ENCODE measurements around the gene ADAMTSL4. TPM values are rescaled to one million over a fixed set of nuclear protein-coding genes. Genes with fewer than 3 reads are reported as not detected.

The ADAMTSL4 gene
- total RNA-seq, 2 donors from 2014 or later: 3.7 to 9.7 TPM

GRCh38 chr1:150536836-150537731 lies 12.1 kb upstream of the ADAMTSL4 start:
- peak overlapping the region in 1 of 2 donors; percentile 47 for H3K27ac ChIP-seq
- no peak for DNase-seq (ENCODE audit: low spot score)
- no peak for TF ChIP-seq POLR2A (IDR thresholded peaks at IDR 0.05)
- no peak for TF ChIP-seq POLR2AphosphoS5 (IDR thresholded peaks at IDR 0.05)
- no peaks in the 10 kb centered on the region for H3K36me3 ChIP-seq
- H3K9me3 ChIP-seq: no peaks in the 10 kb centered on the region
- intact Hi-C loops (cut with DNase I): no loop called here
- H3K27me3 ChIP-seq (replicated peaks; ENCODE audit: insufficient read depth): no peaks in the 10 kb centered on the region
- no peak overlapping the region for H3K4me3 ChIP-seq
- H3K4me1 ChIP-seq (replicated peaks): no peaks in the 10 kb centered on the region
- 93% methylated on average over 12 of the region's 12 CpGs for WGBS

GRCh38 chr1:150537732-150538684 lies 11.2 kb upstream of the ADAMTSL4 start:
- no peaks in the 10 kb centered on the region for H3K9me3 ChIP-seq
- intact Hi-C loops (cut with DNase I): no loop called here
- no peaks in the 10 kb centered on the region for H3K4me1 ChIP-seq (replicated peaks)
- H3K4me3 ChIP-seq: no peak overlapping the region
- TF ChIP-seq POLR2AphosphoS5 (IDR thresholded peaks at IDR 0.05): peak; percentile 12
- TF ChIP-seq POLR2A (IDR thresholded peaks at IDR 0.05): no peak
- H3K27ac ChIP-seq: peak overlapping the region in 1 of 2 donors; percentile 47
- no peak for DNase-seq (ENCODE audit: low spot score)
- H3K36me3 ChIP-seq: no peaks in the 10 kb centered on the region
- no peaks in the 10 kb centered on the region for H3K27me3 ChIP-seq (replicated peaks; ENCODE audit: insufficient read depth)
- WGBS: 66% methylated on average over 17 of the region's 17 CpGs

DNA sequence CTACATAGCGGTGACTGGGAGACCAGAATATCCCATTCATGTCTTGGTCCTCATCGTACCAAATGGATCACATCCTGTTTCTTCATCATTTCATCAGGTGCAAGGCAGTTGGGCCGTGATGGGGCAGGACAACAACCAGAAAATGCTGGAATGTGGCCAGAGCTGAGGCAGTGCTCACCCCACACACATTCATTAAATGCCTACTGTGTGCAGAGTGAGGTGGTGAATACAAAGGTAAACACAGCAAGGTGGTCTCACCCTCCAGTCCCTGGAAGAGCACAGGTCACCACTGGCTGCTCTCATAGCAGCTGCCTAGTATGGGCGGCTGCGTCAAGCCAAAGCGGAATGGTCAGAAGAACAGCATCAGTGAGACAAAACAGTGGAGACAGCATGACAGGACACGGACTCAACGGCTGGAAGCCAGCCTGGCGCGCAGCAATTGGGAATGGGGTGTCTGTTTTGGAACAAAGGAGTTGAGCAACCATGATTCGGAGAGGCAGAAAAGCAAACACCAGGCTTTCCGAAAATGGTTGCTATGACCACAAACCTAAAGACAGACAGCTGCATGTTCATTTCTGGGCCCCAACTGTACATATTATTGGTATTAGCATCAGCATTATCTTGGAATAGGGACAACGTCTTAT lies 5.6 kb upstream of the ADAMTSL4 start:
- Histone ChIP-seq H3K36me3 (no peaks in the 10 kb centered on the region), H3K4me3 (no peak overlapping the region), H3K27me3 (replicated peaks; ENCODE audit: insufficient read depth) (no peaks in the 10 kb centered on the region), H3K4me1 (replicated peaks) (no peaks in the 10 kb centered on the region), H3K27ac (no peak overlapping the region), H3K9me3 (no peaks in the 10 kb centered on the region)
- WGBS: 47% methylated on average over 13 of the region's 13 CpGs
- intact Hi-C loops (cut with DNase I): no loop called here
- DNase-seq (ENCODE audit: low spot score): no peak
- TF ChIP-seq POLR2AphosphoS5 (IDR thresholded peaks at IDR 0.05): peak; percentile 10
- no peak for TF ChIP-seq CTCF (IDR thresholded peaks at IDR 0.05)

DNA sequence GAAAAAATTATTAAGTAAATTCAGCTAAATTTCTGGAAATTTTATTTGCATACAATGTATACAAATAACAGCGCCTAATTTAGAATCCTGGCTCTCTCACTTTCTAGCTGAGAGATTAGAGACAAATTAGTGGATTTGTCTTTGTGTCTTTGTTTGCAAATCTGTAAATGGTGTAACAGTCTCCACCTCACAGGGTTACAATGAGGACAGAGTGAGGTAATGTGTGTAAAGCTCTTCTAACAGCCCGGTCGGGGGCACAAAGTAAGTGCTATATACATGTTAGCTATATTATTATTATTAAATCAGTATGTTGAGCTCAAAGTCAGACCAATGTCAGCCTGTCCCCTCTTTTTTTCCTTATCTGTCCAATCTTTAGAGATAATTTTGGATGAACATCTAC lies 5.0 kb upstream of the ADAMTSL4 start:
- DNase-seq (ENCODE audit: low spot score): no peak
- Histone ChIP-seq H3K4me3 (no peak overlapping the region), H3K9me3 (no peaks in the 10 kb centered on the region), H3K27me3 (replicated peaks; ENCODE audit: insufficient read depth) (no peaks in the 10 kb centered on the region), H3K36me3 (no peaks in the 10 kb centered on the region), H3K4me1 (replicated peaks) (no peaks in the 10 kb centered on the region), H3K27ac (no peak overlapping the region)
- WGBS: 50% methylated on average over 3 of the region's 3 CpGs
- TF ChIP-seq POLR2AphosphoS5 (IDR thresholded peaks at IDR 0.05): no peak
- TF ChIP-seq CTCF (IDR thresholded peaks at IDR 0.05): no peak
- no peak for TF ChIP-seq POLR2A (IDR thresholded peaks at IDR 0.05)
- intact Hi-C loops (cut with DNase I): no loop called here

GRCh38 chr1:150545486-150546032 lies 3.6 kb upstream of the ADAMTSL4 start:
- intact Hi-C loops (cut with DNase I): no loop called here
- no peak overlapping the region for H3K27ac ChIP-seq

More at GRCh38 chr1:150545486-150546032, 3.6 kb upstream of the ADAMTSL4 start:
- no peak overlapping the region for H3K4me3 ChIP-seq
- TF ChIP-seq POLR2AphosphoS5 (IDR thresholded peaks at IDR 0.05) (no peak), CTCF (IDR thresholded peaks at IDR 0.05) (no peak), POLR2A (IDR thresholded peaks at IDR 0.05) (no peak)
- WGBS: 89% methylated on average over 6 of the region's 6 CpGs
- no peaks in the 10 kb centered on the region for H3K9me3 ChIP-seq
- no peak for DNase-seq (ENCODE audit: low spot score)
- no peaks in the 10 kb centered on the region for H3K4me1 ChIP-seq (replicated peaks)
- no peaks in the 10 kb centered on the region for H3K36me3 ChIP-seq
- no peaks in the 10 kb centered on the region for H3K27me3 ChIP-seq (replicated peaks; ENCODE audit: insufficient read depth)
